HG02571 (cell line): ENCODE results near the gene PITHD1.
A peak's percentile ranks its signal among the peaks of the same experiment; 100 is the strongest.
"Not testable (repeated sequence)": the region's sequence is repeated elsewhere in the genome, so short reads cannot be mapped to it uniquely, and the experiment has no call there.

ENCODE experiments used
- ATAC-seq: cut with Tn5 transposase; IDR thresholded peaks from one replicate; pipeline ENCODE4 v1.9.1; 2021; ENCODE audit warnings: mild to moderate bottlenecking, moderate library complexity; ENCODE audit not compliant: unreplicated experiment

PITHD1 gene

GRCh38 chr1:23797478-23798448 is 19.5 kb downstream of the PITHD1 start:
- ATAC-seq, result no peak

DNA sequence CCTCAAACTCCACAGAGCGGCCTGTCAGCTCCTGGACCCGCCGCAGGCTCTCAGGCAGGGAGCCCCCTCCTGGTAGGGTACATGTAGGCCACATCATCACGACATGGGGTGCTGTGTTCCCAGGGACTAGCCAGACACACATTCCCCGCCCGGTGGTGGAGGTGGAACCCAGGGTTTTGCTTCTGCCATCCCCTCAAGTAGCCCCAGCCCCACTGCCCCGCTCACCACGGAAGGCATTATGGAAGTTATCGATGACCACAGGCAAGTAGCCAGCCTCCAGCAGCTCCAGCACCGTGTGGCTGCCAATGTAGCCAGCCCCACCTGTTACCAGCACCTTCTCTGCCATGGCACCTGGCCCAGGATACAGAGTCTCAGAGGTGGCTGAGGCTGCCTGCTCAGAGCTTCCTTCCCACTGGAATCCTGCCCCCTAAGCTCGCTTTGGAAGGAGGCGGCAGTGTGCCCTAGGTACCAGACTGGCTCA is 20.5 kb downstream of the PITHD1 start:
- ATAC-seq, result no peak

DNA sequence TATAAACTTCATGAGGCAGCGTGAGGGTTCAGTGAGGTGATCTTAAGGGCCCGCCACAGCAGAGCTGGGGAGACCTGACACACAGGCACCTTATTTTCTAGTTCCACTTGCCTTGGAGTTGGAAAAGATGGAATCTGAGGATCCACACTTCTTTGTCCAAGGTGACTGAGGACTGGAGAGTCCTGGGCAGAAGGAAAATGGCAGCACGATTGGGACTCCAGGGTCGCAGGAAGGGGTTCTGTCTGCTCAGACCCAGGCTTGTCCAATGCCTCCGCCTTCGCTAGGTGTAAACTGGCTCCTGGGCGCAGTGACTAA is 21.0 kb downstream of the PITHD1 start:
- ATAC-seq, result no peak

- peak; percentile 9 for ATAC-seq
Observed at GRCh38 chr1:23799570-23800399, 21.6 kb downstream of the PITHD1 start.

- ATAC-seq, result peak; percentile 73
Observed at GRCh38 chr1:23800400-23801337, 22.5 kb downstream of the PITHD1 start, which contains the start of gene GALE. TSS of gene GALE (minus strand) at chr1:23800754. CDS start at chr1:23799007, 1,747 bp downstream.

DNA sequence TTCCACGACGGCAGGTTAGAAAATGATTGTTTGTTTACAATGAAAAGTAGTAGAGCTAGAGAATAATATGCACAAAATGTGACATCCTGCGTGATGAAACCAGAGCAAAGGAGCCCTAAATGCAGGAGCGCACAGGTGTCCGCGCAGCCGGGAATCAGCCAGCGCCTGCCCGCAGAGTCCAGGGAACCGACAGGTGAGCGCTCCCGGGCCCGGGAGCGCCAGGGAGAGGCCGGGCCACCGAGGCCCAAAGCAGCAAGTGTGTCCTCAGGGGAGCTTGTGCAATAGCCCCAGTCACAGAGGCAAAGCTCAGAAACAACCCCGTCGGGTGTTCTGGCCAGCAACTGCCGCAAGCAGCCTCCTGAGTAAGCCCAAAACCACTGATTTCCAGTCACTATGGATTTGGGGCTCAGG is 23.1 kb downstream of the PITHD1 start:
- ATAC-seq, result no peak

GRCh38 chr1:23801876-23802275 is 23.7 kb downstream of the PITHD1 start:
- ATAC-seq, result no peak

GRCh38 chr1:23802809-23803342 is 24.7 kb downstream of the PITHD1 start:
- ATAC-seq, result not testable (repeated sequence)

- ATAC-seq, result no peak
Observed at GRCh38 chr1:23803674-23804073, 25.5 kb downstream of the PITHD1 start.

DNA sequence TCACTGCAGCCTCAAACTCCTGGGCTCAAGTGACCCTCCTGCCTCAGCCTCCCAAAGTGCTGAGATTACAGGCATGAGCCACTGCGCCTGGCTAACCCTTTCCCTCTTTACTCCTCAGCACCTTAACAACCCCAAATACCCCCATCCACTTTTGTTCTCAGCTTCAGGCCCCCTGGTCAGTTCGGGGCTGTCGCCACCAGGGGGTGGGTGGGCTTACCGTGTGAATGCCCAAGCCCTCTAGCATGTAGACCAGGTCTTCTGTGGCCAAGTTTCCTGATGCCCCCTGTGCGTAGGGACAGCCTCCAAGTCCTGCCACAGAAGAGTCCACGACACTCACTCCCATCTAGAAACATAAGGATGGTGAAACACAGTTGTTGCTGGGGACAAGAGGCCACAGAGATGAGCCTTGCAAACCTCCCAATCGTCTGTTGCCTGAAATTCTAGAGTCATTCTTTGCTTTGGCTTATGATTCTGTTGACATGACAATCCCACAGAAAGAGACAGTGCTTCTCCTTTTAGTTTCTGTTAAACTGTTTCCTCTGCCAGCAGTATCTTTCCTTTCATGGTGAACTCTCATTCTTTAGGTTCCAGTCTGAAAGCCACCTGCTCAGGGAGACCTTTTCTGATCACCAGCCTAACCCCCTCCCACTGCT is 26.1 kb downstream of the PITHD1 start:
- no peak for ATAC-seq

DNA sequence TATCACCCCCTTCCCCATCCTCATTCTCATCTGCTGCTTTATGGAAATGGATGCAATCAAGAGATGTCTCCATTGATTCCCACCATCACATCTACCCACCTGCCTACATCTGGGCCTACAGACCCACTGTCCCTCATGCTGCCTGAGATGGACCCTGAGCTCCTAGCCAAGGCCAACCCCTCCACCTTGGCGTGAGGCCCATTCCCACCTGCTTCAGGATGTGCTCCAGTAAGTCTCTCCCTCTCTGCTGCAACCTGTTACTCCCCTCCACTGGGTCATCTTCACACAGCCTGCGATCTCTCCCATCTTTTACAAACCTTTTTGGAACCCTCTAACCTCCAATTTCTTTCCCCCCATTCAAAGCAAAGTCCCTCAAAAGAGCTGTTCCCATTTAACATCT is 26.8 kb downstream of the PITHD1 start:
- ATAC-seq, result no peak

DNA sequence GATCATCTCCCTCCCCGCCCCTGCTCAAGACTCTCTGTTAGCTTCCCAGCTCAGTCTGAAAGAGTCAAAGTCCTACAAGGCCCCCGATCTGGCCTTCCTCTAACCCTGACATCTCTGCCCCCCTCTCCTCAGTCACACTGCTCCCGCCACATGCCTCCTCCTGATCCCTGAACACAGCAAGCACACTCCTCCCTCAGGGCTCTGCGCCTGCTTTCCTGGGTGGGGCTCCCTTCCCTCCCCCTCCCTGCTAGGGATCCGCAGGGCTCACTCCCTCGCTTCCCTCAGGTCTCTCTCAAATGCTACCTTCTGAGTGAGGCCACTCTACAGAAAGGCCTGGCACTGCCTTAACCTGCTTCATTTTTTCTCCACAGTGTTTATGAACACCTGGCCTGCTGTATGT is 28.1 kb downstream of the PITHD1 start:
- ATAC-seq, result no peak

- no peak for ATAC-seq
Observed at GRCh38 chr1:23807453-23807852, 29.2 kb downstream of the PITHD1 start.

GRCh38 chr1:23809751-23810171 is 31.5 kb downstream of the PITHD1 start:
- ATAC-seq, result peak; percentile 57

GRCh38 chr1:23810818-23811540 is 32.8 kb downstream of the PITHD1 start:
- peak; percentile 64 for ATAC-seq

DNA sequence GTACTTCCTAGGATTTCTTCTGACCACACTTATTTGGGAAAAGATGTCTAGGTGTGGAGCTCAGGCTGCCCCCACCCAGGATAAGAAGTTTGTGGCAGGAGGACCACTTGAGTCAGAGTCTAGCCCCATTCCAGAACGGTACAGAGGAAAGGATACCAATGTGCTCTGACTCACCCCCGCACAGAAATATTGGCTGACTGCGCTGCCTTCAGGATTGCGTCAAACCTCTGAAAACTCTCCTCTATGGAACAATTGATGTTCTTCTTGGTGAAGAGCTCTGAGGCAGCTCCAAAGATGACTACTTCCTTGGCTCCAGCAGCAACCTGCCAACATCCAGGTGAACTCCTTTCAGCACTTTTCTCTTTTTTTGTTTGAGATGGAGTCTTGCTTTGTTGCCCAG is 35.8 kb downstream of the PITHD1 start:
- no peak for ATAC-seq

DNA sequence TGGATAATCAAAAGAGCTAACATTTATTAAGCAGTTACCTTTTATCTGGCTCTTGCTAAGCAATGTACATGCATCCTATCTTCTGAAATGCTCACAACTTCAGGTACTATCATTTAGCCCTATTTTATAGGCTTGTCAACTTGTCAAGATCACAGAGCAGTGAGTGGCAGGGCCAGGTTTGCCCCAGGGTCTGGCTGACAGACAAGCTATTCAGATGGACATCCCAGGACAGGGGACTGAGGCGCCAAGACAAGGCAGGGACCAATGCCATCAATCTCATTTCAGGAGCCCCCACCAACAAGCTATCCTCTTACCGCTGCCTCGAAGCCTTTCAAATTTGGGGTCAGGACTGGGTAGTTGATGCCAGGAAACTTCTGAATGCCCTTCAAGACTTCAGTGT is 38.1 kb downstream of the PITHD1 start:
- ATAC-seq, result no peak

DNA sequence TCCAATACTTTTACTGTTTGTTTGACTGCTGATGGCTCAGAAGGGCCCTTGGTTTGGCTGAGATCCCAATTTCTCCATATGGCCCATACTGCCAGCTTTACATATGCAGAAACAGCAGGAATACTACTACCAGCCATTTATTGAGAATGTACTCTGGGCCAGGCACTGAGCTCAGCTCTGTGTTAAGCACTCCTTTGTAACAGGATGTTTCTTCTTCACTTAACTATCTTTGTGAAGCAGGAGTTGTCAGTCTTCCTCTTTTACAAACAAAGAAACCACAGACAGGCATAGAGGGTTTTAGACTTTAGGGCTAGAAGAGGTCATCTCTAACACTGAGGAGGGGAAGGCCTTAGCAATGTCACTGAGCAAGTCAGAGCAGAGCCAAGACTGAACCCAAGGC is 38.7 kb downstream of the PITHD1 start:
- ATAC-seq, result no peak

DNA sequence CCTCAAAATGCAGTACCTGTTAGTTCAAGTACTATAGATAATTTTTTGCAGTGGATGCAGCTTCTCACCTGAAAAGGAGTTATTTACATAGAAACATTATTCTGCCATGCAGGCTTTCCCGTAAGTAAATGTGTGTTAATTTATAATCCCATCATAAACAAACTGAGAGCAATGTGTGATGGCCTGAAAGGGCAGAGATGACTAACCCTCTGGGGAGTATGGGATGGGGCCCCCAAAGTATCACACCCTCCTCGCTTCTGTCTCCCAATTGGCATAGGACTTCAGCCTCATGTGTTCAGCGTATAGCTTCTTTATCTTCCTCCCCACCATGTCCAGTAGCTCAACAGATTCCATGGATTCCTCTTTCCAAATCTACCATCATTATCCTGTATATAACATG is 39.4 kb downstream of the PITHD1 start:
- ATAC-seq, result no peak
